ENCODE data around the gene DNAJC1.

DNA sequence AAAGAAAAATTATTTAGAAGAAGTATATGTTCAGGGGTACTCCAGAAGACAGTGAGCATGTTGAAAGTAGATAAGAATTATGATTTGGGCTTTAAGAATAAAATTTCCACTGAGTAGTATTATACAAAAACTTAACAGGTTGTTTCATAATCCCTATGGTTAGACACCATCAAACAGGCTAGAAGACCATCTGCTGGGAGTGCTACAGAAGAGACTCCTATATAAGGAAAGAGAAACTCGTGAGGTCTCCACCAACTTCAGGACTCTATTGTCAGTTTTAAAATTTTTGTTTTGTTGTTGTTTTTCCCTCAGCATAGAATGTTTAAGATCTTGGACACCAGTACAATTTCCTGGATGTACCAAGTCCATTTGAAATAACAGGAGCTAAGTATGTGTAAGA lies 13.1 kb downstream of the DNAJC1 start:
- TF ChIP-seq POLR2A (IDR thresholded peaks at IDR 0.05): no peak
- TF ChIP-seq, protein P1, sequence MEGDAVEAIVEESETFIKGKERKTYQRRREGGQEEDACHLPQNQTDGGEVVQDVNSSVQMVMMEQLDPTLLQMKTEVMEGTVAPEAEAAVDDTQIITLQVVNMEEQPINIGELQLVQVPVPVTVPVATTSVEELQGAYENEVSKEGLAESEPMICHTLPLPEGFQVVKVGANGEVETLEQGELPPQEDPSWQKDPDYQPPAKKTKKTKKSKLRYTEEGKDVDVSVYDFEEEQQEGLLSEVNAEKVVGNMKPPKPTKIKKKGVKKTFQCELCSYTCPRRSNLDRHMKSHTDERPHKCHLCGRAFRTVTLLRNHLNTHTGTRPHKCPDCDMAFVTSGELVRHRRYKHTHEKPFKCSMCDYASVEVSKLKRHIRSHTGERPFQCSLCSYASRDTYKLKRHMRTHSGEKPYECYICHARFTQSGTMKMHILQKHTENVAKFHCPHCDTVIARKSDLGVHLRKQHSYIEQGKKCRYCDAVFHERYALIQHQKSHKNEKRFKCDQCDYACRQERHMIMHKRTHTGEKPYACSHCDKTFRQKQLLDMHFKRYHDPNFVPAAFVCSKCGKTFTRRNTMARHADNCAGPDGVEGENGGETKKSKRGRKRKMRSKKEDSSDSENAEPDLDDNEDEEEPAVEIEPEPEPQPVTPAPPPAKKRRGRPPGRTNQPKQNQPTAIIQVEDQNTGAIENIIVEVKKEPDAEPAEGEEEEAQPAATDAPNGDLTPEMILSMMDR (IDR thresholded peaks at IDR 0.05): no peak
